Neural cell (in vitro differentiated cells): ENCODE results near the gene HNRNPA2B1. TPM values are rescaled to one million over a fixed set of nuclear protein-coding genes. Genes with fewer than 3 reads are reported as not detected.

ENCODE experiments used
- H2AFZ ChIP-seq: fragments of 200-600, 300-800 bp; sonication (generic), shearing (Covaris generic); 2 replicates; pipeline ENCODE4 v1.6.0; 2014; ENCODE audit warnings: low read depth, mild to moderate bottlenecking, antibody characterized with exemption, low read length, moderate library complexity
- H3F3A ChIP-seq: fragments of 200-600 bp; shearing (Covaris generic); 2 replicates; pipeline ENCODE4 v1.6.1; 2016; ENCODE audit warnings: mild to moderate bottlenecking, moderate library complexity, mixed read lengths, antibody characterized with exemption, low read length; ENCODE audit not compliant: insufficient read depth, poor library complexity, severe bottlenecking
- H3K27ac ChIP-seq: fragments of 200-600, 300-800 bp; sonication (generic), shearing (Covaris generic); 2 replicates; pipeline ENCODE4 v1.5.1; 2014; ENCODE audit warnings: mild to moderate bottlenecking, low read length, moderate library complexity
- H3K27me3 ChIP-seq: fragments of 300-800, 200-600 bp; sonication (generic), shearing (Covaris generic); 2 replicates; pipeline ENCODE4 v1.6.0; 2014; ENCODE audit warnings: mild to moderate bottlenecking, low read depth, low read length, moderate library complexity; ENCODE audit not compliant: insufficient read depth
- H3K36me3 ChIP-seq: fragments of 300-800, 200-600 bp; sonication (generic), shearing (Covaris generic); 2 replicates; pipeline ENCODE4 v1.5.1; 2014; ENCODE audit warnings: mild to moderate bottlenecking, antibody characterized with exemption, low read length, moderate library complexity; ENCODE audit not compliant: insufficient read depth
- H3K4me2 ChIP-seq: fragments of 300-800, 200-600 bp; sonication (generic), shearing (Covaris generic); 2 replicates; pipeline ENCODE4 v1.6.0; 2014; ENCODE audit warnings: mild to moderate bottlenecking, low read length
- H3K4me3 ChIP-seq: fragments of 300-800, 200-600 bp; sonication (generic), shearing (Covaris generic); 2 replicates; pipeline ENCODE4 v1.5.1; 2014; ENCODE audit warnings: mild to moderate bottlenecking, low read length, moderate library complexity
- H3K79me2 ChIP-seq: fragments of 200-600 bp; shearing (Covaris generic); replicated peaks from 2 replicates; pipeline ENCODE4 v1.6.0; 2014; ENCODE audit warnings: mild to moderate bottlenecking, low read length, moderate library complexity; ENCODE audit not compliant: insufficient read depth
- H3K9ac ChIP-seq: fragments of 300-800, 200-600 bp; sonication (generic), shearing (Covaris generic); 2 replicates; pipeline ENCODE4 v1.6.1; 2016; ENCODE audit warnings: mild to moderate bottlenecking, low read length, mixed read lengths
- H3K9me2 ChIP-seq: fragments of 200-600 bp; shearing (Covaris generic); 2 replicates; pipeline ENCODE4 v1.6.1; 2016; ENCODE audit warnings: mild to moderate bottlenecking, low read length, mixed read lengths; ENCODE audit not compliant: insufficient read depth
- H3K9me3 ChIP-seq: fragments of 200-600, 300-800 bp; sonication (generic), shearing (Covaris generic); 2 replicates; pipeline ENCODE4 v1.6.1; 2016; ENCODE audit warnings: mild to moderate bottlenecking, mixed run types, low read length, moderate library complexity, mixed read lengths
- H4K20me1 ChIP-seq: fragments of 200-600 bp; shearing (Covaris generic); 2 replicates; pipeline ENCODE4 v1.6.1; 2016; ENCODE audit warnings: mild to moderate bottlenecking, mixed run types; ENCODE audit not compliant: insufficient read depth
- EP300 ChIP-seq: fragments of 450-650 bp; conservative IDR thresholded peaks from 2 replicates; pipeline ENCODE4 v1.6.1; 2014; ENCODE audit warnings: antibody characterized with exemption, mild to moderate bottlenecking, moderate library complexity; ENCODE audit not compliant: poor library complexity, severe bottlenecking
- EZH2 ChIP-seq: fragments of 200-600, 300-800 bp; shearing (Covaris generic), sonication (generic); IDR thresholded peaks from 2 replicates; pipeline ENCODE4 v1.6.1; 2014; ENCODE audit warnings: antibody characterized with exemption, low read length, borderline replicate concordance, mild to moderate bottlenecking; ENCODE audit not compliant: insufficient read depth, poor library complexity, severe bottlenecking
- MXI1 ChIP-seq: fragments of 450-650 bp; conservative IDR thresholded peaks from 2 replicates; pipeline ENCODE4 v1.6.1; 2014; ENCODE audit warnings: antibody characterized with exemption, mild to moderate bottlenecking; ENCODE audit not compliant: poor library complexity, severe bottlenecking
- POLR2AphosphoS5 ChIP-seq: IDR thresholded peaks from 2 replicates; pipeline ENCODE4 v1.6.1; 2012
- RAD21 ChIP-seq: fragments of 450-650 bp; conservative IDR thresholded peaks from 2 replicates; pipeline ENCODE4 v1.6.1; 2014; ENCODE audit warnings: antibody characterized with exemption, mild to moderate bottlenecking, moderate library complexity
- SMC3 ChIP-seq: fragments of 450-650 bp; conservative IDR thresholded peaks from 2 replicates; pipeline ENCODE4 v1.6.1; 2014; ENCODE audit warnings: antibody characterized with exemption, mild to moderate bottlenecking, moderate library complexity; ENCODE audit not compliant: poor library complexity
- TAF1 ChIP-seq: IDR thresholded peaks from 2 replicates; pipeline ENCODE4 v1.6.1; 2012; ENCODE audit warnings: low read depth
- polyA plus RNA-seq: library from polyadenylated mRNA; depleted of rRNA; stranded (reverse); fragments of >200 nt; gene quantifications from 2 replicates; pipeline ENCODE4 v1.2.3, GENCODE V29; 2014
- TF ChIP-seq, protein P1 (sequence below): IDR thresholded peaks from 2 replicates; pipeline ENCODE4 v1.6.1; 2012; ENCODE audit warnings: borderline replicate concordance
- TF ChIP-seq, protein P2 (sequence below): fragments of 450-650 bp; IDR thresholded peaks from 2 replicates; pipeline ENCODE4 v1.5.1; 2014; ENCODE audit warnings: antibody characterized with exemption, mild to moderate bottlenecking, moderate library complexity; ENCODE audit not compliant: poor library complexity, severe bottlenecking

The HNRNPA2B1 gene
- polyA plus RNA-seq, 1 donor from 2014 or later: 419 TPM

DNA sequence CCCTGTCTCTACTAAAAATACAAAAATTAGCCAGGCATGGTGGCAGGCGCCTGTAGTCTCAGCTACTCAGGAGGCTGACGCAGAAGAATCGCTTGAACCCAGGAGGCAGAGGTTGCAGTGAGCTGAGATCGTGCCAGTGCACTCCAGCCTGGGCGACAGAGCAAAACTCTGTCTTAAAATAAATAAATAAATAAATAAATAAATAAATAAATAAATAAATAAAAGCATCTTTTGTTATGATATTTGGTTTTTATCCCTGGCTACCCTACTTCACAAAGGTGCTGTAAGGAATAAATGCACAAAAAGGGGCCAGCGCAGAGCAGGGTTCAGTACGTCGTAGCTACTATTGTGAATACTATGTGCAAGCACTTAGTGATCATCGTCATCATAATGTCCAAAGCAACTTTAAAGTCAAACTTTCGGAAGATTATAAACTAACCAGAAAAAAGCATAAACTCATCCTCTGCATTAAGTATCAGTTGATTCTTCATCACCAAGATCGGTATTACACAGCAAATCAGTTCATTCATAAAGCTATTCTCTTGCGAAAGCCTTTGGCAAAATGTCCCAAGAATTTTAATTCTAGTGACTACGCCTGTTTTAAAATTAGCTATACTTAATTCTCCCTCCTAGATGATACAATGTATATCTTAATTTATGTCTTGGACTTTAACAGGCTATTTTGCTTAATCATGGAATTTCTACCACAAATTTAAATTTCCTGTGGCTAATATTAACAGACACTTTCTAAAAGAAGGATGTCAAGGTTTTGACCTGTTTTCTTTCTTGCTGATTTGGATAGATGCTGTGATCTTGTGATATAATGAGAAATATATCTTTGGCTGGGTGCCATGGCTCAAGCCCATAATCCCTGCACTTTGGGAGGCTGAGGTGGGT lies 56.1 kb downstream of the HNRNPA2B1 start:
- Histone ChIP-seq H3K9me3 (no peaks in the 10 kb centered on the region), H3K36me3 (no peaks in the 10 kb centered on the region), H3K9ac (no peak overlapping the region), H3K27ac (no peak overlapping the region), H2AFZ (no peak overlapping the region), H3K27me3 (no peaks in the 10 kb centered on the region), H3K79me2 (no peaks in the 10 kb centered on the region), H3F3A (no peaks in the 10 kb centered on the region), H3K4me2 (no peak overlapping the region), H3K4me3 (no peak overlapping the region), H4K20me1 (no peaks in the 10 kb centered on the region), H3K9me2 (no peaks in the 10 kb centered on the region)
- TF ChIP-seq EZH2: no peak
- no peak for TF ChIP-seq RAD21
- TF ChIP-seq POLR2AphosphoS5: no peak
- TF ChIP-seq, protein P1, sequence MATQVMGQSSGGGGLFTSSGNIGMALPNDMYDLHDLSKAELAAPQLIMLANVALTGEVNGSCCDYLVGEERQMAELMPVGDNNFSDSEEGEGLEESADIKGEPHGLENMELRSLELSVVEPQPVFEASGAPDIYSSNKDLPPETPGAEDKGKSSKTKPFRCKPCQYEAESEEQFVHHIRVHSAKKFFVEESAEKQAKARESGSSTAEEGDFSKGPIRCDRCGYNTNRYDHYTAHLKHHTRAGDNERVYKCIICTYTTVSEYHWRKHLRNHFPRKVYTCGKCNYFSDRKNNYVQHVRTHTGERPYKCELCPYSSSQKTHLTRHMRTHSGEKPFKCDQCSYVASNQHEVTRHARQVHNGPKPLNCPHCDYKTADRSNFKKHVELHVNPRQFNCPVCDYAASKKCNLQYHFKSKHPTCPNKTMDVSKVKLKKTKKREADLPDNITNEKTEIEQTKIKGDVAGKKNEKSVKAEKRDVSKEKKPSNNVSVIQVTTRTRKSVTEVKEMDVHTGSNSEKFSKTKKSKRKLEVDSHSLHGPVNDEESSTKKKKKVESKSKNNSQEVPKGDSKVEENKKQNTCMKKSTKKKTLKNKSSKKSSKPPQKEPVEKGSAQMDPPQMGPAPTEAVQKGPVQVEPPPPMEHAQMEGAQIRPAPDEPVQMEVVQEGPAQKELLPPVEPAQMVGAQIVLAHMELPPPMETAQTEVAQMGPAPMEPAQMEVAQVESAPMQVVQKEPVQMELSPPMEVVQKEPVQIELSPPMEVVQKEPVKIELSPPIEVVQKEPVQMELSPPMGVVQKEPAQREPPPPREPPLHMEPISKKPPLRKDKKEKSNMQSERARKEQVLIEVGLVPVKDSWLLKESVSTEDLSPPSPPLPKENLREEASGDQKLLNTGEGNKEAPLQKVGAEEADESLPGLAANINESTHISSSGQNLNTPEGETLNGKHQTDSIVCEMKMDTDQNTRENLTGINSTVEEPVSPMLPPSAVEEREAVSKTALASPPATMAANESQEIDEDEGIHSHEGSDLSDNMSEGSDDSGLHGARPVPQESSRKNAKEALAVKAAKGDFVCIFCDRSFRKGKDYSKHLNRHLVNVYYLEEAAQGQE: no peak
- no peak for TF ChIP-seq SMC3
- TF ChIP-seq, protein P2, sequence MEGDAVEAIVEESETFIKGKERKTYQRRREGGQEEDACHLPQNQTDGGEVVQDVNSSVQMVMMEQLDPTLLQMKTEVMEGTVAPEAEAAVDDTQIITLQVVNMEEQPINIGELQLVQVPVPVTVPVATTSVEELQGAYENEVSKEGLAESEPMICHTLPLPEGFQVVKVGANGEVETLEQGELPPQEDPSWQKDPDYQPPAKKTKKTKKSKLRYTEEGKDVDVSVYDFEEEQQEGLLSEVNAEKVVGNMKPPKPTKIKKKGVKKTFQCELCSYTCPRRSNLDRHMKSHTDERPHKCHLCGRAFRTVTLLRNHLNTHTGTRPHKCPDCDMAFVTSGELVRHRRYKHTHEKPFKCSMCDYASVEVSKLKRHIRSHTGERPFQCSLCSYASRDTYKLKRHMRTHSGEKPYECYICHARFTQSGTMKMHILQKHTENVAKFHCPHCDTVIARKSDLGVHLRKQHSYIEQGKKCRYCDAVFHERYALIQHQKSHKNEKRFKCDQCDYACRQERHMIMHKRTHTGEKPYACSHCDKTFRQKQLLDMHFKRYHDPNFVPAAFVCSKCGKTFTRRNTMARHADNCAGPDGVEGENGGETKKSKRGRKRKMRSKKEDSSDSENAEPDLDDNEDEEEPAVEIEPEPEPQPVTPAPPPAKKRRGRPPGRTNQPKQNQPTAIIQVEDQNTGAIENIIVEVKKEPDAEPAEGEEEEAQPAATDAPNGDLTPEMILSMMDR: no peak
- no peak for TF ChIP-seq MXI1
- no peak for TF ChIP-seq EP300
- no peak for TF ChIP-seq TAF1

DNA sequence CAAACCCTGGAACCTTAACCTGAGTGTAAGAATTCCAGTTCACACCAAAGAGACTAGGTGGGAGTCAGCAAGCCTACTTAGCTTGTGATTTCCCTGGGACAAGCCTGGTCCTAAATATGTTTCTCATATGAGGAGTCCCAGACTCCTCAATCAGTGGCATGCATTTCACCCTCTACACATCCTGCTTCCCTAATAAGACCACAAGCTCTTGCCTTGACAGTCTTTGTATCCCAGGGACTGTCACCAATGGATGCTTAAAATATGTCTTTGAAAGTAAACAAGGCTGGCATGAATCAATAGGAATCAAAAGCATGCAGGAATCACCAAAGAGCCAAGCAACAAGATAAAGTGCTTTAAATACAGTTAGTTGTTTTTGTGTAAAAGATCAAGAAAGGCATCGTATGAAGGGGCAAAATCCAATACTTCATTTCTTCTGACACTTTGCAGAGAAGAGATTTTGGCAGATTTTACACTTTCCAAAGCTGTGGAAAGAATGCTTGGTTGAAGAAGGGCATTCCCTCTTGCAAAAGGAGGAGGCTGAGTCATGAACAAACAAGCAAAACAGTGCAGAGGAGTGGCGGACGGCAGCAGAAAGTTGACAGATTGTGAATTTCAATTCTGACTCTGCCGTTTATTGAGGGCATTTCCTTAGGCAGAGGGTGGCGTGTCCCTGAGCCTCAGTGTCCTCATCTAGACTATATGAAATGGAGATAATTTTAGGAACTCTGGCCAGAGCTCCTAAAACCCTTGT lies 57.1 kb downstream of the HNRNPA2B1 start:
- Histone ChIP-seq H3K27ac (no peak overlapping the region), H3K9ac (no peak overlapping the region), H3K36me3 (no peaks in the 10 kb centered on the region), H3K4me2 (no peak overlapping the region), H2AFZ (no peak overlapping the region), H3K9me3 (no peaks in the 10 kb centered on the region), H4K20me1 (no peaks in the 10 kb centered on the region), H3K4me3 (no peak overlapping the region), H3K9me2 (no peaks in the 10 kb centered on the region), H3K27me3 (no peaks in the 10 kb centered on the region), H3K79me2 (no peaks in the 10 kb centered on the region), H3F3A (no peaks in the 10 kb centered on the region)
- TF ChIP-seq, protein P2: no peak
- TF ChIP-seq, protein P1: no peak
- TF ChIP-seq RAD21: no peak
- TF ChIP-seq SMC3: no peak
- TF ChIP-seq POLR2AphosphoS5: no peak
- TF ChIP-seq MXI1: no peak
- no peak for TF ChIP-seq EP300
